Mesenchymal stem cell (in vitro differentiated cells and primary cell): ENCODE data around the gene OPHN1. TPM values are rescaled to one million over a fixed set of nuclear protein-coding genes. Genes with fewer than 3 reads are reported as not detected.

Experiments used
- DNase-seq: peaks from one replicate; pipeline ENCODE4 v3.0.0-alpha.2; 2013
- H2AFZ ChIP-seq: one replicate; pipeline ENCODE4 v1.6.1; 2013; ENCODE audit warnings: low read depth, mild to moderate bottlenecking, control low read depth, inconsistent platforms, low read length, moderate library complexity
- H2AK5ac ChIP-seq: 2 replicates; pipeline ENCODE4 v1.6.1; 2013; ENCODE audit warnings: low read length, moderate library complexity, mild to moderate bottlenecking, inconsistent platforms; ENCODE audit not compliant: severe bottlenecking
- H2BK120ac ChIP-seq: one replicate; pipeline ENCODE4 v1.6.1; 2013; ENCODE audit warnings: low read depth, mild to moderate bottlenecking, inconsistent platforms, low read length, moderate library complexity
- H2BK12ac ChIP-seq, 2 experiments: one replicate each; pipeline ENCODE4 v1.6.1; 2013; ENCODE audit warnings: inconsistent platforms in 2 of 2, low read length in 2 of 2, mild to moderate bottlenecking in 2 of 2, moderate library complexity in 2 of 2, control low read depth in 1 of 2
- H2BK15ac ChIP-seq: one replicate; pipeline ENCODE4 v1.6.1; 2013; ENCODE audit warnings: mild to moderate bottlenecking, low read depth, inconsistent platforms; ENCODE audit not compliant: poor library complexity, severe bottlenecking
- H2BK5ac ChIP-seq: 2 replicates; pipeline ENCODE4 v1.6.1; 2013; ENCODE audit warnings: low read depth, mild to moderate bottlenecking, low read length, control low read depth, inconsistent platforms; ENCODE audit not compliant: poor library complexity, severe bottlenecking
- H3K14ac ChIP-seq, 2 experiments: one replicate each; pipeline ENCODE4 v1.6.1; 2013; ENCODE audit warnings: inconsistent platforms in 2 of 2, low read length in 2 of 2, control low read depth in 1 of 2, mild to moderate bottlenecking in 1 of 2, moderate library complexity in 1 of 2
- H3K18ac ChIP-seq, 2 experiments: one replicate each; pipeline ENCODE4 v1.6.1; 2013; ENCODE audit warnings: inconsistent platforms in 2 of 2, low read length in 2 of 2, control low read depth in 1 of 2, low read depth in 1 of 2, mild to moderate bottlenecking in 1 of 2
- H3K23ac ChIP-seq, 2 experiments: one replicate each; pipeline ENCODE4 v1.6.1; 2013; ENCODE audit warnings: inconsistent platforms in 2 of 2, low read length in 2 of 2, mild to moderate bottlenecking in 2 of 2, moderate library complexity in 2 of 2, control low read depth in 1 of 2
- H3K27ac ChIP-seq: 2 replicates; pipeline ENCODE4 v1.5.1; 2013; ENCODE audit warnings: mild to moderate bottlenecking, moderate library complexity, low read length, control low read depth, inconsistent platforms; ENCODE audit not compliant: poor library complexity, severe bottlenecking
- H3K27me3 ChIP-seq, 2 experiments: 2 replicates each; pipeline versions ENCODE4 v1.6.1 to v1.7.0; 2013; ENCODE audit warnings: low read length in 2 of 2, mild to moderate bottlenecking in 2 of 2, moderate library complexity in 2 of 2, control low read depth in 1 of 2, inconsistent platforms in 1 of 2; ENCODE audit not compliant: control insufficient read depth in 1 of 2, insufficient read depth in 1 of 2
- H3K36me3 ChIP-seq, 2 experiments: 2 replicates each; pipeline versions ENCODE4 v1.6.1 to v1.7.0; 2013; ENCODE audit warnings: low read length in 2 of 2, control low read depth in 1 of 2, inconsistent platforms in 1 of 2, low read depth in 1 of 2, mild to moderate bottlenecking in 1 of 2; ENCODE audit not compliant: insufficient read depth in 2 of 2, control insufficient read depth in 1 of 2
- H3K4ac ChIP-seq, 2 experiments: one replicate each; pipeline ENCODE4 v1.6.1; 2013; ENCODE audit warnings: inconsistent platforms in 2 of 2, low read length in 2 of 2, mild to moderate bottlenecking in 2 of 2, moderate library complexity in 2 of 2, control low read depth in 1 of 2, low read depth in 1 of 2
- H3K4me1 ChIP-seq: 2 replicates; pipeline ENCODE4 v1.6.1; 2013; ENCODE audit warnings: low read depth, low read length, control low read depth; ENCODE audit not compliant: control insufficient read depth, insufficient read depth
- H3K4me2 ChIP-seq: 2 replicates; pipeline ENCODE4 v1.6.1; 2013; ENCODE audit warnings: low read length, mild to moderate bottlenecking, inconsistent platforms; ENCODE audit not compliant: poor library complexity, severe bottlenecking
- H3K4me3 ChIP-seq, 2 experiments: 2 replicates each; pipeline versions ENCODE4 v1.5.1 to v1.7.0; 2013; ENCODE audit warnings: low read length in 2 of 2, mild to moderate bottlenecking in 2 of 2, control low read depth in 1 of 2, low read depth in 1 of 2; ENCODE audit not compliant: insufficient read depth in 1 of 2
- H3K79me1 ChIP-seq: replicated peaks from 2 replicates; pipeline ENCODE4 v1.6.1; 2013; ENCODE audit warnings: mild to moderate bottlenecking, control low read depth, low read length, inconsistent platforms; ENCODE audit not compliant: poor library complexity, severe bottlenecking
- H3K9ac ChIP-seq: 2 replicates; pipeline ENCODE4 v1.7.0; 2013; ENCODE audit warnings: mild to moderate bottlenecking, low read length, moderate library complexity
- H3K9me3 ChIP-seq: 2 replicates; pipeline ENCODE4 v1.7.0; 2013; ENCODE audit warnings: mild to moderate bottlenecking, low read length; ENCODE audit not compliant: control insufficient read depth
- H4K8ac ChIP-seq: one replicate; pipeline ENCODE4 v1.6.1; 2013; ENCODE audit warnings: inconsistent platforms, mild to moderate bottlenecking, low read length, moderate library complexity
- H4K91ac ChIP-seq: one replicate; pipeline ENCODE4 v1.6.1; 2013; ENCODE audit warnings: mild to moderate bottlenecking, low read length, inconsistent platforms
- small RNA-seq: library from polyadenylated mRNA; stranded (forward); fragments of <200 nt; extraction: miRNeasy Mini kit (QIAGEN cat#:217004); gene quantifications from one replicate; pipeline ENCODE3, GENCODE V24; 2013; ENCODE audit warnings: low read depth

OPHN1 gene

DNA sequence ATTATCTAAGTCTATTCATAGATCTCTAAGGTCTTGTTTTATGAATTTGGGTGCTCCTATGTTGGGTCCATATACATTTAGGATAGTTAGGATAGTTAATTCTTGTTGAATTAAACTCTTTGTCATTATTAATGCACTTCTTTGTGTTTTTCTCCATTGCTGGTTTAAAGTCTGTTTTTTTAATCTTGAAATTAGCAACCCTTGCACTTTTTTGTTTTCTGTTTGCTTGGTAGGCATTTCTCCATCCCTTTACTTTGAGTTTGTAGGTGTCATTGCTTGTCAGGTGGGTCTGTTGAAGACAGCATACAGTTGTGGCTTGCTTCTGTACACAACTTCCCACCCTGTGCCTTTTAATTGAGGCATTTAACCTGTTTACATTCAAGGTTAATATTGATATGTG is 434.8 kb downstream of the OPHN1 start:
- Histone ChIP-seq H3K27me3 (no peaks in the 10 kb centered on the region), H3K4ac (no peak overlapping the region), H3K36me3 (no peaks in the 10 kb centered on the region), H3K14ac (no peak overlapping the region), H2BK12ac (no peak overlapping the region), H3K9ac (no peak overlapping the region), H2BK5ac (no peak overlapping the region), H3K4me3 (no peak overlapping the region), H2BK15ac (no peak overlapping the region), H2BK120ac (no peak overlapping the region), H3K4me2 (no peak overlapping the region), H3K9me3 (peaks cover 56% of the 10 kb centered on the region), H3K4me1 (no peaks in the 10 kb centered on the region), H3K23ac (no peak overlapping the region), H2AK5ac (no peak overlapping the region), H2AFZ (no peak overlapping the region), H3K27ac (no peak overlapping the region), H3K79me1 (no peaks in the 10 kb centered on the region), H3K18ac (no peak overlapping the region), H4K8ac (no peak overlapping the region), H4K91ac (no peak overlapping the region)
- no peak for DNase-seq

Small RNA genes within 50 kb of the gene (small RNA-seq; reads per million reads assigned to genes)
- not detected for gene RF00019
- not detected for gene RNU6-1225P
